ENCODE measurements around the gene FIZ1.
"Not testable (repeated sequence)": the region's sequence is repeated elsewhere in the genome, so short reads cannot be mapped to it uniquely, and the experiment has no call there.

DNA sequence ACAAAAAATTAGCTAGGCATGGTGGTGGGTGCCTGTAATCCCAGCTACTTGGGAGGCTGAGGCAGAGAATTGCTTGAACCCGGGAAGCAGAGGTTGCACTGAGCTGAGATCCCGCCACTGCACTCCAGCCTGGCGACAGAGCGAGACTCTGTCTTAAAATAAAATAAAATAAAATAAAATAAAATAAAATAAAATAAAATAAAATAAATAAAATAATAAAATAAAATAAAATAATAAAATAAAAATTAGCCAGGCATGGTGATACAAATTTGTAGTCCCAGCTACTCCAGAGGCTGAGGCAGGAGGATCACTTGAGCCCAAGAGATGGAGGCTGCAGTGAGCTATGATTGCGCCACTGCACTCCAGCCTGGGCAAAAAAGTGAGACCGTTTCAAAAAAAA lies 25.4 kb downstream of the FIZ1 start:
- TF ChIP-seq CTCF (conservative IDR thresholded peaks at IDR 0.05; ENCODE audit: low read depth in 2 of 2); EZH2phosphoT487 (IDR thresholded peaks at IDR 0.05; ENCODE audit: unreplicated experiment); JUNB (IDR thresholded peaks at IDR 0.05; ENCODE audit: unreplicated experiment); EZH2 (IDR thresholded peaks at IDR 0.05; ENCODE audit: low read depth, unreplicated experiment); POLR2AphosphoS5 (IDR thresholded peaks at IDR 0.05; ENCODE audit: low read depth); REST (IDR thresholded peaks at IDR 0.05; ENCODE audit: unreplicated experiment); STAT1 (IDR thresholded peaks at IDR 0.05; ENCODE audit: unreplicated experiment); CREB1 (CRISPR knock-in tag; IDR thresholded peaks at IDR 0.05; ENCODE audit: low read depth); ZNF462 (CRISPR knock-in tag; IDR thresholded peaks at IDR 0.05); ZNF114 (CRISPR knock-in tag; IDR thresholded peaks at IDR 0.05); ZNF331 (CRISPR knock-in tag; IDR thresholded peaks at IDR 0.05; ENCODE audit: low read depth): not testable (repeated sequence)
- TF ChIP-seq, protein P1, sequence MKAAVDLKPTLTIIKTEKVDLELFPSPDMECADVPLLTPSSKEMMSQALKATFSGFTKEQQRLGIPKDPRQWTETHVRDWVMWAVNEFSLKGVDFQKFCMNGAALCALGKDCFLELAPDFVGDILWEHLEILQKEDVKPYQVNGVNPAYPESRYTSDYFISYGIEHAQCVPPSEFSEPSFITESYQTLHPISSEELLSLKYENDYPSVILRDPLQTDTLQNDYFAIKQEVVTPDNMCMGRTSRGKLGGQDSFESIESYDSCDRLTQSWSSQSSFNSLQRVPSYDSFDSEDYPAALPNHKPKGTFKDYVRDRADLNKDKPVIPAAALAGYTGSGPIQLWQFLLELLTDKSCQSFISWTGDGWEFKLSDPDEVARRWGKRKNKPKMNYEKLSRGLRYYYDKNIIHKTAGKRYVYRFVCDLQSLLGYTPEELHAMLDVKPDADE (IDR thresholded peaks at IDR 0.05) = not testable (repeated sequence)
